Astrocyte of the spinal cord (primary cell): ENCODE results near the gene GAN.

ENCODE experiments used
- DNase-seq: peaks from one replicate; pipeline ENCODE4 v3.0.0; 2011; ENCODE audit warnings: low read depth, low spot score
- H3K4me3 ChIP-seq: 2 replicates; pipeline ENCODE4 v1.5.1; 2011; ENCODE audit warnings: low read depth, mild to moderate bottlenecking, low read length, moderate library complexity
- CTCF ChIP-seq: IDR thresholded peaks from 2 replicates; pipeline ENCODE4 v1.5.1; 2012; ENCODE audit warnings: low read depth, mild to moderate bottlenecking, low read length, inconsistent platforms
- in situ Hi-C: cut with HindIII; loops from 2 replicates; pipeline ENCODE4 v1.10.0; 2017; ENCODE audit warnings: low sequenced_read_pairs

The GAN gene

DNA sequence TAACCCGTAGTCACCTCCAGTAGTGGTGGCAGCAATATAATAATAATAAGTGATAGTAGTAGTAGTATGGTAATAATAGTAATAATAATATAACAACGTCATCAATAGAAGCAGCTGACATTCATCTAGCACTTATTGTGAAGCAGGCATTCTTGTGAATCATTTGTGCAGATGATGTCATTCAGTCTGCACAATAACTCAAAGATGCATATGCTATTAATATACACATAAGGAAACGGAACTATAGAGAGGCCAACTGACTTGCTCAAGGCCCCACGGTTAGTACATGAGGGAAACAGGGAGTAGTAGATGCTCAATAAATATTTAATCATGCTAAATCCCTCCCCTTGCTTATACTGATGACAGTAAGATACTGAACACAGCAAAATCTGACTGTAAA is 35.4 kb upstream of the GAN start:
- no peak overlapping the region for H3K4me3 ChIP-seq
- in situ Hi-C loops: no loop called here
- no peak for TF ChIP-seq CTCF
- no peak for DNase-seq

- TF ChIP-seq CTCF: no peak
- DNase-seq: no peak
- in situ Hi-C loops: no loop called here
- H3K4me3 ChIP-seq: no peak overlapping the region
Observed at GRCh38 chr16:81280393-81280792, 34.4 kb upstream of the GAN start.

DNA sequence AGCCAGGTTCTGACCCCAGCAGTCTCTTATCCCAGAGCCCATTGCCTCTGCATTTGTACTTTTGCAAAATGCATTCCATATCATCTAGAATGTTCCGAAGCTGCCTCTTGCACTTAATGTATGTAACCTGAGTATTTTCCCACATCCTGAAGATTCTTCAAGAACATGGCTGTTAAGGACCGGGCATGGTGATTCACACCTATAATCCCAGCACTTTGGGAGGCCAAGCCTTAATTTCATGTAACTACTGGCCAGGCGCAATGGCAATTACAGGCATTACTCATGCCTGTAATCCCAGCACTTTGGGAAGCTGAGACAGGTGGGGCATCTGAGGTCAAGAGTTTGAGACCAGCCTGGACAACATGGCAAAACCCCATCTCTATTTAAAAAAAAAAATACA is 31.7 kb upstream of the GAN start:
- no peak for TF ChIP-seq CTCF
- H3K4me3 ChIP-seq: no peak overlapping the region
- in situ Hi-C loops: no loop called here
- no peak for DNase-seq

- TF ChIP-seq CTCF: no peak
- DNase-seq: no peak
- H3K4me3 ChIP-seq: no peak overlapping the region
- in situ Hi-C loops: no loop called here
Observed at GRCh38 chr16:81284995-81285600, 29.7 kb upstream of the GAN start.

DNA sequence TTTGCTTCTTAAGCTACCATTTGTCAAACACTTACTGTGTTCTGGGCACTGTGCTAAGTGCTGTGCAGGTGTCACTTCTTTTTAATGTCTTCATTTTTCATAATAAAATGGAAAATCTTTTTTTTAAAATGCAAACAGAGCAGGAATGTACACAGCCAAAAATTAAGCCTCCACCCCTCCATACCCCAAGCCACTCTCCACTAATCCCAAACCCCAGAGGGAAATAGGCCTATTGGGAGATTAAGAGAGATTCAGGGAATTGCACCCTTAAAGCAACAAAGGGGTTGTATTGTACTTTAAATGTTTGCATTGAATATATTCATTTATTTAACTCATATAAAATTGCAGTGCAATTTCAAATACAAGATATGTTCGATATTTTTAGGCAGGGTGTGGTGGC is 28.6 kb upstream of the GAN start:
- no peak overlapping the region for H3K4me3 ChIP-seq
- no peak for DNase-seq
- in situ Hi-C loops: no loop called here
- TF ChIP-seq CTCF: no peak

- DNase-seq: no peak
- TF ChIP-seq CTCF: no peak
- in situ Hi-C loops: no loop called here
- H3K4me3 ChIP-seq: no peak overlapping the region
Observed at GRCh38 chr16:81291117-81291516, 23.6 kb upstream of the GAN start.

DNA sequence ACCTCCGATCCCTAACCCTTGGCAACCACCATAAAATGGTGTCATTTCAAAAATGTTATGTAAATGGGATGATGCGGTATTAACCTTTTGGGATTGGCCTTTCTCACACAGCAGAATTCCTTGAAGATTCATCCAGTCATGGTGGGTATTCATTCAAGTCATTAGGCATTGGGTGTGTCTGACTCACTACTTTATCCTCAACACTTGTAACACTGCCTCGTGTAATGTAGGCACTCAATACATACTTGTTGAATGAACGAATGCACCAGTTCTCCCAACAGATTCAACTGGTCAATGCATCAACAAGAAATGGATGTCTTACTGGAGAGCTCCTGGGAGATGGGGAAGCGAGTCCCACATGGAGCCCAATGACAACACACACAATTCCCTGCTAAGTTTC is 21.8 kb upstream of the GAN start:
- H3K4me3 ChIP-seq: no peak overlapping the region
- in situ Hi-C loops: no loop called here
- DNase-seq: no peak
- no peak for TF ChIP-seq CTCF
